ENCODE data around the gene MRTFA. TPM values are rescaled to one million over a fixed set of nuclear protein-coding genes. Genes with fewer than 3 reads are reported as not detected.

The MRTFA gene
- total RNA-seq, 1 experiment from 2014 or later = 30.7 TPM

GRCh38 chr22:40433416-40434090, 203.0 kb downstream of the MRTFA start:
- Histone ChIP-seq H3K9me3 (no peaks in the 10 kb centered on the region), H3K4me3 (no peak overlapping the region), H3K36me3 (peaks cover 34% of the 10 kb centered on the region), H3K27me3 (no peaks in the 10 kb centered on the region)
- DNase-seq = no peak

- Histone ChIP-seq H3K9me3 (no peaks in the 10 kb centered on the region), H3K36me3 (peaks cover 41% of the 10 kb centered on the region), H3K27me3 (no peaks in the 10 kb centered on the region), H3K4me3 (no peak overlapping the region)
- DNase-seq = no peak
Measured at GRCh38 chr22:40432625-40433024, 203.9 kb downstream of the MRTFA start.

- no peak for DNase-seq
- no peaks in the 10 kb centered on the region for H3K9me3 ChIP-seq
- no peaks in the 10 kb centered on the region for H3K27me3 ChIP-seq
- H3K4me3 ChIP-seq = no peak overlapping the region
- peaks cover 44% of the 10 kb centered on the region for H3K36me3 ChIP-seq
Measured at GRCh38 chr22:40432157-40432556, 204.4 kb downstream of the MRTFA start.

GRCh38 chr22:40430991-40431390, 205.5 kb downstream of the MRTFA start:
- H3K27me3 ChIP-seq = no peaks in the 10 kb centered on the region
- H3K9me3 ChIP-seq = no peaks in the 10 kb centered on the region
- no peak overlapping the region for H3K4me3 ChIP-seq
- H3K36me3 ChIP-seq = peaks cover 54% of the 10 kb centered on the region
- DNase-seq = no peak

GRCh38 chr22:40429481-40429880, 207.0 kb downstream of the MRTFA start:
- Histone ChIP-seq H3K4me3 (no peak overlapping the region), H3K36me3 (peaks cover 48% of the 10 kb centered on the region), H3K27me3 (no peaks in the 10 kb centered on the region), H3K9me3 (no peaks in the 10 kb centered on the region)
- DNase-seq = no peak

GRCh38 chr22:40428796-40429195, 207.7 kb downstream of the MRTFA start:
- Histone ChIP-seq H3K36me3 (peaks cover 49% of the 10 kb centered on the region), H3K4me3 (no peak overlapping the region), H3K9me3 (no peaks in the 10 kb centered on the region), H3K27me3 (no peaks in the 10 kb centered on the region)
- DNase-seq = no peak

GRCh38 chr22:40426594-40427333, 209.8 kb downstream of the MRTFA start:
- no peak for DNase-seq
- H3K27me3 ChIP-seq = no peaks in the 10 kb centered on the region
- H3K36me3 ChIP-seq = peaks cover 49% of the 10 kb centered on the region
- no peak overlapping the region for H3K4me3 ChIP-seq
- H3K9me3 ChIP-seq = no peaks in the 10 kb centered on the region

- DNase-seq = no peak
- no peaks in the 10 kb centered on the region for H3K9me3 ChIP-seq
- H3K36me3 ChIP-seq = peaks cover 60% of the 10 kb centered on the region
- H3K27me3 ChIP-seq = no peaks in the 10 kb centered on the region
- no peak overlapping the region for H3K4me3 ChIP-seq
Measured at GRCh38 chr22:40425082-40425481, 211.4 kb downstream of the MRTFA start.

- Histone ChIP-seq H3K27me3 (no peaks in the 10 kb centered on the region), H3K36me3 (peaks cover 60% of the 10 kb centered on the region), H3K4me3 (no peak overlapping the region), H3K9me3 (no peaks in the 10 kb centered on the region)
- no peak for DNase-seq
Measured at GRCh38 chr22:40423882-40424640, 212.5 kb downstream of the MRTFA start.

GRCh38 chr22:40423310-40423688, 213.2 kb downstream of the MRTFA start:
- H3K36me3 ChIP-seq = peaks cover 54% of the 10 kb centered on the region
- DNase-seq = no peak
- no peak overlapping the region for H3K4me3 ChIP-seq
- no peaks in the 10 kb centered on the region for H3K9me3 ChIP-seq
- no peaks in the 10 kb centered on the region for H3K27me3 ChIP-seq

GRCh38 chr22:40422558-40423309, 213.8 kb downstream of the MRTFA start:
- DNase-seq = no peak
- no peak overlapping the region for H3K4me3 ChIP-seq
- peaks cover 53% of the 10 kb centered on the region for H3K36me3 ChIP-seq
- no peaks in the 10 kb centered on the region for H3K9me3 ChIP-seq
- H3K27me3 ChIP-seq = no peaks in the 10 kb centered on the region

- Histone ChIP-seq H3K4me3 (no peak overlapping the region), H3K9me3 (no peaks in the 10 kb centered on the region), H3K36me3 (peaks cover 47% of the 10 kb centered on the region), H3K27me3 (no peaks in the 10 kb centered on the region)
- DNase-seq = no peak
Measured at GRCh38 chr22:40421941-40422340, 214.6 kb downstream of the MRTFA start.

- H3K36me3 ChIP-seq = peaks cover 42% of the 10 kb centered on the region
- H3K9me3 ChIP-seq = no peaks in the 10 kb centered on the region
- no peaks in the 10 kb centered on the region for H3K27me3 ChIP-seq
- no peak for DNase-seq
- no peak overlapping the region for H3K4me3 ChIP-seq
Measured at GRCh38 chr22:40421082-40421350, 215.5 kb downstream of the MRTFA start.

- H3K36me3 ChIP-seq = peaks cover 44% of the 10 kb centered on the region
- H3K4me3 ChIP-seq = no peak overlapping the region
- no peaks in the 10 kb centered on the region for H3K27me3 ChIP-seq
- H3K9me3 ChIP-seq = no peaks in the 10 kb centered on the region
- DNase-seq = no peak
Measured at GRCh38 chr22:40420341-40421081, 216.0 kb downstream of the MRTFA start.

GRCh38 chr22:40419718-40420117, 216.8 kb downstream of the MRTFA start:
- no peak overlapping the region for H3K4me3 ChIP-seq

GRCh38 chr22:40418366-40419201, 217.9 kb downstream of the MRTFA start:
- Histone ChIP-seq H3K36me3 (peaks cover 41% of the 10 kb centered on the region), H3K27me3 (no peaks in the 10 kb centered on the region), H3K9me3 (no peaks in the 10 kb centered on the region), H3K4me3 (no peak overlapping the region)
- no peak for DNase-seq

More at GRCh38 chr22:40419718-40420117, 216.8 kb downstream of the MRTFA start:
- Histone ChIP-seq H3K36me3 (peaks cover 44% of the 10 kb centered on the region), H3K27me3 (no peaks in the 10 kb centered on the region), H3K9me3 (no peaks in the 10 kb centered on the region)
- DNase-seq = no peak
